A673 (cell line): Measurements from ENCODE around the gene CHSY3. TPM values are rescaled to one million over a fixed set of nuclear protein-coding genes. Genes with fewer than 3 reads are reported as not detected.

Source experiments
- BruUV-seq: library from RNA; stranded (reverse); fragments of 400-500 nt; replicated peaks from 2 replicates; lab custom pipeline; 2021; lab: Mats Ljungman, UMichigan
- CTCF ChIA-PET: fragments of 300-600 bp; sonication (Branson Sonifier 250); formaldehyde crosslinking; loops from one replicate; lab custom pipeline; 2022; ENCODE audit warnings: antibody characterized with exemption; lab: Charles Lee
- POLR2A ChIA-PET: fragments of 300-600 bp; sonication (Branson Sonifier 250); formaldehyde crosslinking; loops from one replicate; lab custom pipeline; 2022; ENCODE audit warnings: antibody characterized with exemption; ENCODE audit not compliant: low non-redundant PET; lab: Charles Lee
- DNase-seq: peaks from one replicate; pipeline ENCODE4 v3.0.0-alpha.2; 2015; ENCODE audit warnings: low spot score
- H3K27ac ChIP-seq: fragments of 200-600 bp; sonication (generic); 2 replicates; pipeline ENCODE4 v1.5.1; 2016; ENCODE audit warnings: mixed run types, low read depth, mild to moderate bottlenecking, mixed read lengths, antibody characterized with exemption, low read length; ENCODE audit not compliant: poor library complexity, severe bottlenecking
- H3K27me3 ChIP-seq: fragments of 200-600 bp; sonication (generic); replicated peaks from 2 replicates; pipeline ENCODE4 v1.6.1; 2017; ENCODE audit warnings: mixed run types, low read depth, mild to moderate bottlenecking, mixed read lengths, antibody characterized with exemption, low read length; ENCODE audit not compliant: insufficient read depth, poor library complexity
- H3K36me3 ChIP-seq: fragments of 200-600 bp; sonication (generic); 2 replicates; pipeline ENCODE4 v1.6.1; 2016; ENCODE audit warnings: mixed run types, mild to moderate bottlenecking, mixed read lengths, antibody characterized with exemption, low read length; ENCODE audit not compliant: insufficient read depth, poor library complexity, severe bottlenecking
- H3K4me1 ChIP-seq: fragments of 200-600 bp; sonication (generic); 2 replicates; pipeline ENCODE4 v1.6.1; 2017; ENCODE audit warnings: mixed run types, mild to moderate bottlenecking, mixed read lengths, antibody characterized with exemption, low read length; ENCODE audit not compliant: insufficient read depth, poor library complexity, severe bottlenecking
- H3K4me3 ChIP-seq: fragments of 200-600 bp; sonication (generic); 2 replicates; pipeline ENCODE4 v1.5.1; 2016; ENCODE audit warnings: low read depth, mixed run types, mild to moderate bottlenecking, mixed read lengths, low read length; ENCODE audit not compliant: poor library complexity, severe bottlenecking
- H3K9me3 ChIP-seq: fragments of 200-600 bp; sonication (generic); 2 replicates; pipeline ENCODE4 v1.6.1; 2016; ENCODE audit warnings: mixed run types, low read depth, mild to moderate bottlenecking, mixed read lengths, antibody characterized with exemption, low read length; ENCODE audit not compliant: poor library complexity, severe bottlenecking
- EZH2 ChIP-seq: fragments of 200-600 bp; sonication (generic); IDR thresholded peaks from 2 replicates; pipeline ENCODE4 v1.6.1; 2017; ENCODE audit warnings: borderline replicate concordance, low read depth, mild to moderate bottlenecking, mixed read lengths, antibody characterized with exemption, low read length; ENCODE audit not compliant: poor library complexity, severe bottlenecking
- intact Hi-C: fragments of 100-400 bp; cut with micrococcal nuclease; formaldehyde crosslinking; loops from one replicate; pipeline ENCODE4 v1.10.0; 2022; ENCODE audit not compliant: unreplicated experiment
- total RNA-seq: library from RNA; stranded (reverse); gene quantifications from 2 replicates; pipeline ENCODE4 v1.2.3, GENCODE V29; 2021
- TF ChIP-seq, protein P1 (sequence below): fragments of 300-800, 200-600 bp; sonication (generic); conservative IDR thresholded peaks from 2 replicates; pipeline ENCODE4 v1.5.1; 2017; ENCODE audit warnings: low read depth, mild to moderate bottlenecking, antibody characterized with exemption, low read length, moderate library complexity, mixed read lengths

The CHSY3 gene
- total RNA-seq, 1 experiment from 2014 or later, result not detected

DNA sequence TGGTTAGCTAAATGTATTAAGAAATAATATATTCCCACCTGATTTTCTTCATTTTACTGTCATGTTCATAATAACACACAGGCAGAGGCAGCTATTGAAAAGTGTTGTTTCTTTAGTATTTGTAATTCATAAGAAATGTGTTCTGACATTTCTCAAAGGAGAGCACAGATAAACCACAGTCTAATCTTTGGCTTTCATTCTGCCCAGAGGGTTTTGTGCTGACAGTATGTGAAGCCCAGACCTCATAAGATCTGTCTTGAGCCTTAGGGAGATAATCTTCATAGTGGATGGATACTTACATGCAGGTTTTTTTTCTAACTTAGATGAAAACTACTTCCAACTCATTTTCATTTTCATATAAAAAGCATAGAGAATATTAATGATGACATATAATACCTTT is 206.1 kb downstream of the CHSY3 start:
- no peaks in the 10 kb centered on the region for H3K36me3 ChIP-seq
- no peak overlapping the region for H3K27ac ChIP-seq
- no TSS peak for BruUV-seq
- no peak overlapping the region for H3K4me3 ChIP-seq
- TF ChIP-seq, protein P1, sequence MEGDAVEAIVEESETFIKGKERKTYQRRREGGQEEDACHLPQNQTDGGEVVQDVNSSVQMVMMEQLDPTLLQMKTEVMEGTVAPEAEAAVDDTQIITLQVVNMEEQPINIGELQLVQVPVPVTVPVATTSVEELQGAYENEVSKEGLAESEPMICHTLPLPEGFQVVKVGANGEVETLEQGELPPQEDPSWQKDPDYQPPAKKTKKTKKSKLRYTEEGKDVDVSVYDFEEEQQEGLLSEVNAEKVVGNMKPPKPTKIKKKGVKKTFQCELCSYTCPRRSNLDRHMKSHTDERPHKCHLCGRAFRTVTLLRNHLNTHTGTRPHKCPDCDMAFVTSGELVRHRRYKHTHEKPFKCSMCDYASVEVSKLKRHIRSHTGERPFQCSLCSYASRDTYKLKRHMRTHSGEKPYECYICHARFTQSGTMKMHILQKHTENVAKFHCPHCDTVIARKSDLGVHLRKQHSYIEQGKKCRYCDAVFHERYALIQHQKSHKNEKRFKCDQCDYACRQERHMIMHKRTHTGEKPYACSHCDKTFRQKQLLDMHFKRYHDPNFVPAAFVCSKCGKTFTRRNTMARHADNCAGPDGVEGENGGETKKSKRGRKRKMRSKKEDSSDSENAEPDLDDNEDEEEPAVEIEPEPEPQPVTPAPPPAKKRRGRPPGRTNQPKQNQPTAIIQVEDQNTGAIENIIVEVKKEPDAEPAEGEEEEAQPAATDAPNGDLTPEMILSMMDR, result no peak
- no peak for TF ChIP-seq EZH2
- ChIA-PET CTCF (interaction anchor here (0.9 kb wide), 1 partner anchor 15 kb away, joined by 3 read pairs; no protein-coding TSS in a partner anchor), POLR2A (no interaction called here)
- H3K27me3 ChIP-seq, result peaks cover 25% of the 10 kb centered on the region
- H3K4me1 ChIP-seq, result no peaks in the 10 kb centered on the region
- intact Hi-C loops, result no loop called here
- no peak for DNase-seq
- H3K9me3 ChIP-seq, result no peaks in the 10 kb centered on the region

DNA sequence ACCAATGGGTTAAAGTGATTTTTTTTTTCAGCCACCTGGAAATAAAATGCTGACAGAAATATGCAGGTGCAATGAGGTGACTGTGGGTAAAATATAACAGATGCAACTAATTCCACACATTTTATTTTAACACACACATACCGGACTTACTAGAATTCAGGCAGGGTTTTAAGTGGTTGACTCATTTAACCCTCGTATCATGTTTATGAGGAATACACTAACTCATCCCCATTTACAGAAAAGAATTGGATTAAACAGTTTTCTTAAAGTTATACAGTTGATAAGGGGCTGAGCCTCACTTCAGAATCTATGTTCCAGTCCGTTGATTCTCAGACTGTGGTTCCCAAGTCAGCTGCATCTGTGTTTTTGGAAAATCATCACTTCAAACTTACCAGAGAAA is 207.5 kb downstream of the CHSY3 start:
- no TSS peak for BruUV-seq
- ChIA-PET CTCF (interaction anchor here (0.6 kb wide), 1 partner anchor 491 kb away, joined by 3 read pairs; no protein-coding TSS in a partner anchor), POLR2A (no interaction called here)
- Histone ChIP-seq H3K9me3 (no peaks in the 10 kb centered on the region), H3K4me3 (no peak overlapping the region), H3K36me3 (no peaks in the 10 kb centered on the region), H3K27ac (no peak overlapping the region), H3K4me1 (no peaks in the 10 kb centered on the region), H3K27me3 (peaks cover 25% of the 10 kb centered on the region)
- DNase-seq, result no peak
- TF ChIP-seq EZH2, result no peak
- TF ChIP-seq, protein P1, result no peak
- intact Hi-C loops, result no loop called here

DNA sequence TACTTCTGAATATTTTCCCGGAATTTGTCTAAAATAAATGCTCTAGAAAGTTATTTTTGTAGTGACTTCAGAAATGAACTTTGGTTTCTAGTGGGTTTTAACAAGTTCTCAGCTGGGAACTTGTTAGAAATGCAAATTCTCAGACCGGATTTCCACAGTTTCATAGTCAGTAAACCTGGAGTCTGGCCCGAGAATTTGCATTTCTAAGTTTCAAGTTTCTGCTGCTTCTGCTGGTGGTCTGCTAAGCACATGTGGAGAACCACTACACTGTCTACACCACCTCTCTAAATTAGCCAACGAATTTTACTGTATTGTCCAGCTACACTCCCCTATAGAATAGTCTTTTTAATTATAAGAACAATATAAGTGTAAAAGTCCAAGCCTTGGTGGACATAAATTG is 208.0 kb downstream of the CHSY3 start:
- Histone ChIP-seq H3K27ac (no peak overlapping the region), H3K4me1 (no peaks in the 10 kb centered on the region), H3K9me3 (no peaks in the 10 kb centered on the region), H3K36me3 (no peaks in the 10 kb centered on the region), H3K27me3 (peaks cover 25% of the 10 kb centered on the region), H3K4me3 (no peak overlapping the region)
- CTCF ChIA-PET, result no interaction called here
- no TSS peak for BruUV-seq
- intact Hi-C loops, result no loop called here
- POLR2A ChIA-PET, result no interaction called here
- DNase-seq, result no peak
- no peak for TF ChIP-seq EZH2
- TF ChIP-seq, protein P1, result no peak
